GM08714 (cell line): Measurements from ENCODE around the gene IGF2BP3.

Experiments used
- H3K4me3 ChIP-seq: fragments of 200-500 bp; sonication (Bioruptor generic); 2 replicates; pipeline ENCODE4 v1.5.1; 2014; ENCODE audit warnings: mild to moderate bottlenecking, low read length, inconsistent platforms
- ZNF274 ChIP-seq: IDR thresholded peaks from 2 replicates; pipeline ENCODE4 v1.6.1; 2012; ENCODE audit warnings: mild to moderate bottlenecking, low read depth, low read length

The IGF2BP3 gene

GRCh38 chr7:23299770-23300300 is 170.5 kb downstream of the IGF2BP3 start:
- H3K4me3 ChIP-seq: peak overlapping the region; percentile 74
- TF ChIP-seq ZNF274: no peak

DNA sequence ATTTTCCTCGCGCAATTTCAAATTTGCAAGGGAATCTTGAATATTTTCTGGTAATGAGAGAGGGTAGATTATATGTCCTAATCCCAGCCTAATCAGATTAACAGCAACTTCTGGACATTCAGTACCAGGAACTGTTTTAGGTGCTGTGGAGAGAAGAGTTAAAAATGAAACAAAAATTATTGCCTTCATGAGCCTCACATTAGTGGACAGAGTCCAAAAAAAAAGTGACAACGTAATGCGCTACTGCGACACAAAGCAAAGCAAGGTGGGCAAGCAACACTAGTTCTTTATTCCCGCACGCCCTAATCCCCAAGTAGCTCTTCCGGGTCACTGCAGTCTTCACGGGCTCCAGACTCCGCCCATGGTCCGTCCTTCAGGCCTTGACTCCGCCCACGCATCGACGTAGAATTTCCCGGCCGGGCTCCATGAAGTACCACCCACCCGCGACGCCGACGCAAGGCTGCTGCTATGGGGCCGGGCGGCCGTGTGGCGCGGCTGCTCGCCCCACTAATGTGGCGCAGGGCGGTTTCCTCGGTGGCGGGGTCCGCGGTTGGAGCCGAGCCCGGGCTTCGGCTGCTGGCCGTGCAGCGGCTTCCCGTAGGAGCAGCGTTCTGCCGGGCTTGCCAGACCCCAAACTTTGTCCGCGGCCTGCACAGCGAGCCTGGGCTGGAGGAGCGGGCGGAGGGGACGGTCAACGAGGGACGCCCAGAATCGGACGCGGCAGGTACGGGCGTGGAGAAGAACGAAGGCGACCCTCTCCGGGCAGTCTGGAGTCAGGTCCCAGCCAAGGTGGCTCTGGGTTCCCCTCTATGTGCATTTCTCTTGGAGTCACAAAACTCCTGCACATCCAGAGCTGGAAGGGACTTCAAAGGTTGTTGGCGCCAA is 171.2 kb downstream of the IGF2BP3 start, which contains the start of gene MALSU1:
Gene MALSU1 (plus strand): TSS at position 455 of the 885 bp plus-strand sequence. CDS start 14 bp downstream, at position 469.
- peak within 1 kb of the TSS; percentile 74 for H3K4me3 ChIP-seq
- no peak for TF ChIP-seq ZNF274

- H3K4me3 ChIP-seq: no peak overlapping the region; the same call in 1 of the 2 replicates
- TF ChIP-seq ZNF274: no peak
These were observed 172.0 kb downstream of the IGF2BP3 start for GRCh38 chr7:23298141-23298881.

GRCh38 chr7:23295401-23295697 is 174.9 kb downstream of the IGF2BP3 start:
- TF ChIP-seq ZNF274: no peak
- H3K4me3 ChIP-seq: no peak overlapping the region

GRCh38 chr7:23294549-23295400 is 175.5 kb downstream of the IGF2BP3 start:
- no peak overlapping the region for H3K4me3 ChIP-seq
- TF ChIP-seq ZNF274: no peak

DNA sequence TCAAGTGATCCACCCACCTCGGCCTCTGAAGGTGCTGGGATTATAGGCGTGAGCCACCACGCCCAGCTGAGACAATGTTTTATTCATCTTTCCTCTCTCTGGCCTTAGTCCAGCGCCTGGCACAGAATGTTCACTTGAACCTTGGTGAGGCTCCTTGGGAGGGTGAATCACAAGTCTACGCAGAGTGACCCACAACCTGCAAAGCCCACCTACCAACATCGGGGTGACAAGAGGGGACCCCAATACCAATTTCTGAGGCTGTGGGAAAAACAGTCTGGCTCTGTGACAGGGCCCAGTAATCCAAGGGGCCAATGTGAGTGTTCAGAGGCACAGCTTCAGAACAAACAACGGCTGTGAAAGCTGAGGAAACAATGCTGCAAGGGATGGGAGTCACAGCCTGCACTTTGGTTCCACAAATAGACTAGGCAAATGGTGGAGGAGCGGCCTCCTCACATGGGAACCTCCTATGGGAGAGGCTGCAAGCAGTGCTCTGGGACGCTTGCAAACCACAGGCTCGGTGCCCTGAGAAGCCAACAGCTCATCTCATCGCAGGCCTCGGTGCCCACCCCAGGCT is 176.7 kb downstream of the IGF2BP3 start:
- H3K4me3 ChIP-seq: no peak overlapping the region
- no peak for TF ChIP-seq ZNF274

DNA sequence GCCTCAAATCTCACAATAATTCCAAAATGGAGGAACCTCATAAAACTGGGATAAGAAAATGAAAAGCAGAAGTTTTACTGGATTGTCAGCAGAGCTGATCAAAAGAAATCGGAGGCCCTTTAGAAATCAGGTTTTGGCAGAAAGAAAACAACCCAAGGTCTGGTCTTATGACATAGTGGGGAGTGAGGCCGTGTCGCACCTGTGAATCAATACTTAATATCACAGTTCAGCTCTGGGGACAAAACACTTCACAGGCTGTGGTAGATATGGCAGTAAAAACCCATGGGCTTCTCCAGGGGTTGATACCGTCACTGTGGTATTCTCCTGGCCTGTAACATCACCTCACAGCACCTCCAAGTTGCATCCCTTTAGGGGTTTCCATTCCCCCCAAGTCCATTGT is 177.7 kb downstream of the IGF2BP3 start:
- no peak overlapping the region for H3K4me3 ChIP-seq
- no peak for TF ChIP-seq ZNF274

- H3K4me3 ChIP-seq: no peak overlapping the region
- no peak for TF ChIP-seq ZNF274
These were observed 178.2 kb downstream of the IGF2BP3 start for GRCh38 chr7:23291957-23292560.

- no peak overlapping the region for H3K4me3 ChIP-seq
- no peak for TF ChIP-seq ZNF274
These were observed 179.3 kb downstream of the IGF2BP3 start for GRCh38 chr7:23290993-23291392.

DNA sequence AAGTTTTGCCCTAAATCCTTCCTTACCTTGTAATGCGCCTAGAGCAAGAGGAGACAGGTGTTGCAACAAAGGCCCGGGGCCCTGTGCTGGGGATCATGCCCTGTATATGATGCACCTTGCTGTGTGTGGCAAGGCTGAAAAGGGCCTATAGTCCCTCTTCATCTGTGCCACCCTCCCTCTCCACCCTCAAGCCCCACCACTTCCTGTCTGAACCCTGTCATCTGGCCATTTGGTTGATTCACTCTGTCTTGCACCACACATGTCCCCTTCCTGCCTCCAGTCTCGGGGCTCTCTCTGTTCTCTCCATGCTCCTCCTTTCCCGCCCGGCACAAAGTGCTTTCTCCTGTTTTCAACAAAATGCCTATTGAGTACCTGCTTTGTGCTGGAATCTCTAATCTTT is 182.7 kb downstream of the IGF2BP3 start:
- no peak overlapping the region for H3K4me3 ChIP-seq
- no peak for TF ChIP-seq ZNF274

GRCh38 chr7:23285657-23286646 is 184.3 kb downstream of the IGF2BP3 start:
- TF ChIP-seq ZNF274: no peak
- H3K4me3 ChIP-seq: no peak overlapping the region

DNA sequence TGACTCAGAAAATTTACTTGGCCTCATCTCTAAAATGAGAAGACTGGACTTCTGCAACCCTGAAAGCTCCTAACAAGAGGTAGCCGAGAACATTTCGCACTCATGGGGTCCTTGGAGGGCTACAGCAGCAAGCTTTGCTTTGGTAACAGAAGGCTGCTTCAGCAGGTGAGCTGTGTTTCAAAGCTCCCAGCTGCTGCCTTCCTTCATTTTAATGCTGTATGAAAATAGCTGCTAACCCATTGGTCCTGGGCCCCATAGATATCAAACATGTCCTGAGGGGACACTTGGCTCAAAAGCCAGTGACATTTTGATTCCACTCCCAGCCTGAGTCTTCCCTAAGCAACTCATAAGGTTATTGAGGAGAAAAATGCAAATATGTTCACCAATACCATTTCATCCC is 185.4 kb downstream of the IGF2BP3 start:
- H3K4me3 ChIP-seq: no peak overlapping the region
- TF ChIP-seq ZNF274: no peak

GRCh38 chr7:23283086-23283485 is 187.2 kb downstream of the IGF2BP3 start:
- TF ChIP-seq ZNF274: no peak
- H3K4me3 ChIP-seq: no peak overlapping the region
